NCI-H128 (cell line): ENCODE data around the gene RFX1.
"Not testable (repeated sequence)": the region's sequence is repeated elsewhere in the genome, so short reads cannot be mapped to it uniquely, and the experiment has no call there.

ENCODE experiments used
- DNase-seq: peaks from one replicate; lab custom pipeline; 2025; ENCODE audit not compliant: unreplicated experiment; lab: John Stamatoyannopoulos, UW

Gene RFX1

GRCh38 chr19:13938301-13939064 lies 67.6 kb downstream of the RFX1 start, which contains the start of gene PODNL1:
TSS of gene PODNL1 (minus strand) at chr19:13938417. CDS start at chr19:13938181, 236 bp downstream.
- DNase-seq, result no peak

- DNase-seq, result no peak
Measured at GRCh38 chr19:13937479-13938300, 68.4 kb downstream of the RFX1 start.

GRCh38 chr19:13935765-13936510 lies 70.2 kb downstream of the RFX1 start:
- no peak for DNase-seq

- no peak for DNase-seq
Measured at GRCh38 chr19:13934785-13935109, 71.4 kb downstream of the RFX1 start.

GRCh38 chr19:13932911-13933393 lies 73.2 kb downstream of the RFX1 start:
- DNase-seq, result no peak

- DNase-seq, result no peak
Measured at GRCh38 chr19:13932149-13932637, 73.9 kb downstream of the RFX1 start.

GRCh38 chr19:13931391-13932148 lies 74.5 kb downstream of the RFX1 start:
- DNase-seq, result no peak

GRCh38 chr19:13930402-13930801 lies 75.7 kb downstream of the RFX1 start:
- no peak for DNase-seq

GRCh38 chr19:13929956-13930355 lies 76.2 kb downstream of the RFX1 start:
- DNase-seq, result no peak

- no peak for DNase-seq
Measured at GRCh38 chr19:13929340-13929739, 76.8 kb downstream of the RFX1 start.

- no peak for DNase-seq
Measured at GRCh38 chr19:13926715-13927114, 79.4 kb downstream of the RFX1 start.

- no peak for DNase-seq
Measured at GRCh38 chr19:13926010-13926409, 80.1 kb downstream of the RFX1 start.

GRCh38 chr19:13923194-13923987 lies 82.7 kb downstream of the RFX1 start:
- no peak for DNase-seq

GRCh38 chr19:13922118-13922517 lies 84.0 kb downstream of the RFX1 start:
- not testable (repeated sequence) for DNase-seq

GRCh38 chr19:13920940-13921747 lies 85.0 kb downstream of the RFX1 start:
- DNase-seq, result no peak

- DNase-seq, result no peak
Measured at GRCh38 chr19:13920524-13920923, 85.6 kb downstream of the RFX1 start.

GRCh38 chr19:13918726-13919411 lies 87.3 kb downstream of the RFX1 start:
- DNase-seq, result no peak

GRCh38 chr19:13917888-13918406 lies 88.2 kb downstream of the RFX1 start:
- DNase-seq, result no peak
